Measurements from ENCODE around the gene ELMOD3.
"Not testable (repeated sequence)": the region's sequence is repeated elsewhere in the genome, so short reads cannot be mapped to it uniquely, and the experiment has no call there.

The ELMOD3 gene

GRCh38 chr2:85342156-85342555, 12.4 kb upstream of the ELMOD3 start:
- H3K36me3 Mint-ChIP-seq (ENCODE audit: low read depth) = peaks cover 18% of the 10 kb centered on the region
- H3K4me1 Mint-ChIP-seq (ENCODE audit: low read depth) = no peaks in the 10 kb centered on the region
- no peak overlapping the region for H3K27ac Mint-ChIP-seq
- H3K9me3 Mint-ChIP-seq = no peaks in the 10 kb centered on the region
- no peak overlapping the region for H3K4me3 Mint-ChIP-seq
- peaks cover 25% of the 10 kb centered on the region for H3K27me3 Mint-ChIP-seq (ENCODE audit: low read depth)

GRCh38 chr2:85343207-85343895, 11.2 kb upstream of the ELMOD3 start:
- H3K9me3 Mint-ChIP-seq; H3K4me3 Mint-ChIP-seq; H3K27ac Mint-ChIP-seq; H3K4me1 Mint-ChIP-seq (ENCODE audit: low read depth): not testable (repeated sequence)
- Mint-ChIP-seq H3K27me3 (ENCODE audit: low read depth) (peaks cover 13% of the 10 kb centered on the region), H3K36me3 (ENCODE audit: low read depth) (peaks cover 22% of the 10 kb centered on the region)

- Mint-ChIP-seq H3K4me3 (no peak overlapping the region), H3K4me1 (ENCODE audit: low read depth) (no peaks in the 10 kb centered on the region), H3K36me3 (ENCODE audit: low read depth) (peaks cover 25% of the 10 kb centered on the region), H3K27ac (no peak overlapping the region), H3K27me3 (ENCODE audit: low read depth) (peaks cover 9% of the 10 kb centered on the region), H3K9me3 (no peaks in the 10 kb centered on the region)
These were observed 10.1 kb upstream of the ELMOD3 start for GRCh38 chr2:85344356-85344954.

- H3K27me3 Mint-ChIP-seq (ENCODE audit: low read depth) = no peaks in the 10 kb centered on the region
- no peaks in the 10 kb centered on the region for H3K9me3 Mint-ChIP-seq
- H3K36me3 Mint-ChIP-seq (ENCODE audit: low read depth) = peaks cover 37% of the 10 kb centered on the region
- H3K4me3 Mint-ChIP-seq = no peak overlapping the region
- H3K27ac Mint-ChIP-seq = no peak overlapping the region
- H3K4me1 Mint-ChIP-seq (ENCODE audit: low read depth) = peaks cover 3% of the 10 kb centered on the region
These were observed 7.0 kb upstream of the ELMOD3 start for GRCh38 chr2:85347599-85347998.

GRCh38 chr2:85353876-85354285, 688 bp upstream of the ELMOD3 start:
- H3K27ac Mint-ChIP-seq = peak overlapping the region; percentile 98
- H3K36me3 Mint-ChIP-seq (ENCODE audit: low read depth) = peaks cover 38% of the 10 kb centered on the region
- H3K9me3 Mint-ChIP-seq = no peaks in the 10 kb centered on the region
- H3K4me3 Mint-ChIP-seq = peak overlapping the region; percentile 100
- H3K4me1 Mint-ChIP-seq (ENCODE audit: low read depth) = peaks cover 37% of the 10 kb centered on the region
- H3K27me3 Mint-ChIP-seq (ENCODE audit: low read depth) = no peaks in the 10 kb centered on the region

GRCh38 chr2:85355073-85355410, 473 bp downstream of the ELMOD3 start:
- no peaks in the 10 kb centered on the region for H3K9me3 Mint-ChIP-seq
- peak overlapping the region; percentile 98 for H3K27ac Mint-ChIP-seq
- no peaks in the 10 kb centered on the region for H3K27me3 Mint-ChIP-seq (ENCODE audit: low read depth)
- H3K4me3 Mint-ChIP-seq = peak overlapping the region; percentile 100
- peaks cover 34% of the 10 kb centered on the region for H3K36me3 Mint-ChIP-seq (ENCODE audit: low read depth)
- peaks cover 38% of the 10 kb centered on the region for H3K4me1 Mint-ChIP-seq (ENCODE audit: low read depth)

- Mint-ChIP-seq H3K4me1 (ENCODE audit: low read depth) (peaks cover 38% of the 10 kb centered on the region), H3K27ac (peak overlapping the region; percentile 73), H3K9me3 (no peaks in the 10 kb centered on the region)
These were observed 952 bp downstream of the ELMOD3 start for GRCh38 chr2:85355521-85355920.

GRCh38 chr2:85356186-85356585, 1.6 kb downstream of the ELMOD3 start:
- Mint-ChIP-seq H3K36me3 (ENCODE audit: low read depth) (peaks cover 28% of the 10 kb centered on the region), H3K27ac (no peak overlapping the region), H3K4me1 (ENCODE audit: low read depth) (peaks cover 38% of the 10 kb centered on the region), H3K27me3 (ENCODE audit: low read depth) (no peaks in the 10 kb centered on the region), H3K4me3 (no peak overlapping the region), H3K9me3 (no peaks in the 10 kb centered on the region)

More at GRCh38 chr2:85355521-85355920, 952 bp downstream of the ELMOD3 start:
- Mint-ChIP-seq H3K4me3 (peak overlapping the region; percentile 100), H3K36me3 (ENCODE audit: low read depth) (peaks cover 31% of the 10 kb centered on the region), H3K27me3 (ENCODE audit: low read depth) (no peaks in the 10 kb centered on the region)

- no peaks in the 10 kb centered on the region for H3K27me3 Mint-ChIP-seq (ENCODE audit: low read depth)
- H3K27ac Mint-ChIP-seq = no peak overlapping the region
- H3K4me1 Mint-ChIP-seq (ENCODE audit: low read depth) = peaks cover 34% of the 10 kb centered on the region
- peaks cover 34% of the 10 kb centered on the region for H3K36me3 Mint-ChIP-seq (ENCODE audit: low read depth)
- no peaks in the 10 kb centered on the region for H3K9me3 Mint-ChIP-seq
- no peak overlapping the region for H3K4me3 Mint-ChIP-seq
These were observed 3.2 kb downstream of the ELMOD3 start for GRCh38 chr2:85357736-85358135.

GRCh38 chr2:85362653-85363387, 8.3 kb downstream of the ELMOD3 start:
- not testable (repeated sequence) for H3K4me3 Mint-ChIP-seq; H3K4me1 Mint-ChIP-seq (ENCODE audit: low read depth); H3K27me3 Mint-ChIP-seq (ENCODE audit: low read depth); H3K9me3 Mint-ChIP-seq; H3K27ac Mint-ChIP-seq
- H3K36me3 Mint-ChIP-seq (ENCODE audit: low read depth) = peaks cover 34% of the 10 kb centered on the region

GRCh38 chr2:85367180-85367579, 12.6 kb downstream of the ELMOD3 start:
- no peaks in the 10 kb centered on the region for H3K27me3 Mint-ChIP-seq (ENCODE audit: low read depth)
- peaks cover 23% of the 10 kb centered on the region for H3K36me3 Mint-ChIP-seq (ENCODE audit: low read depth)
- no peak overlapping the region for H3K4me3 Mint-ChIP-seq
- no peaks in the 10 kb centered on the region for H3K4me1 Mint-ChIP-seq (ENCODE audit: low read depth)
- no peak overlapping the region for H3K27ac Mint-ChIP-seq
- no peaks in the 10 kb centered on the region for H3K9me3 Mint-ChIP-seq

GRCh38 chr2:85368921-85369320, 14.4 kb downstream of the ELMOD3 start:
- Mint-ChIP-seq H3K27ac (no peak overlapping the region), H3K27me3 (ENCODE audit: low read depth) (no peaks in the 10 kb centered on the region), H3K36me3 (ENCODE audit: low read depth) (peaks cover 19% of the 10 kb centered on the region)

GRCh38 chr2:85369500-85369899, 14.9 kb downstream of the ELMOD3 start:
- no peak overlapping the region for H3K27ac Mint-ChIP-seq
- H3K4me1 Mint-ChIP-seq (ENCODE audit: low read depth) = no peaks in the 10 kb centered on the region
- no peak overlapping the region for H3K4me3 Mint-ChIP-seq
- H3K27me3 Mint-ChIP-seq (ENCODE audit: low read depth) = no peaks in the 10 kb centered on the region
- no peaks in the 10 kb centered on the region for H3K9me3 Mint-ChIP-seq
- peaks cover 20% of the 10 kb centered on the region for H3K36me3 Mint-ChIP-seq (ENCODE audit: low read depth)

More at GRCh38 chr2:85368921-85369320, 14.4 kb downstream of the ELMOD3 start:
- Mint-ChIP-seq H3K4me1 (ENCODE audit: low read depth) (no peaks in the 10 kb centered on the region), H3K4me3 (no peak overlapping the region), H3K9me3 (no peaks in the 10 kb centered on the region)

GRCh38 chr2:85371045-85371444, 16.5 kb downstream of the ELMOD3 start:
- no peaks in the 10 kb centered on the region for H3K4me1 Mint-ChIP-seq (ENCODE audit: low read depth)
- H3K9me3 Mint-ChIP-seq = no peaks in the 10 kb centered on the region
- no peaks in the 10 kb centered on the region for H3K27me3 Mint-ChIP-seq (ENCODE audit: low read depth)
- no peak overlapping the region for H3K27ac Mint-ChIP-seq
- peaks cover 26% of the 10 kb centered on the region for H3K36me3 Mint-ChIP-seq (ENCODE audit: low read depth)
- no peak overlapping the region for H3K4me3 Mint-ChIP-seq
